Measurements from ENCODE around the gene LRTM1. TPM values are rescaled to one million over a fixed set of nuclear protein-coding genes. Genes with fewer than 3 reads are reported as not detected.

LRTM1 gene
- total RNA-seq, 2 experiments from 2014 or later, result not detected

DNA sequence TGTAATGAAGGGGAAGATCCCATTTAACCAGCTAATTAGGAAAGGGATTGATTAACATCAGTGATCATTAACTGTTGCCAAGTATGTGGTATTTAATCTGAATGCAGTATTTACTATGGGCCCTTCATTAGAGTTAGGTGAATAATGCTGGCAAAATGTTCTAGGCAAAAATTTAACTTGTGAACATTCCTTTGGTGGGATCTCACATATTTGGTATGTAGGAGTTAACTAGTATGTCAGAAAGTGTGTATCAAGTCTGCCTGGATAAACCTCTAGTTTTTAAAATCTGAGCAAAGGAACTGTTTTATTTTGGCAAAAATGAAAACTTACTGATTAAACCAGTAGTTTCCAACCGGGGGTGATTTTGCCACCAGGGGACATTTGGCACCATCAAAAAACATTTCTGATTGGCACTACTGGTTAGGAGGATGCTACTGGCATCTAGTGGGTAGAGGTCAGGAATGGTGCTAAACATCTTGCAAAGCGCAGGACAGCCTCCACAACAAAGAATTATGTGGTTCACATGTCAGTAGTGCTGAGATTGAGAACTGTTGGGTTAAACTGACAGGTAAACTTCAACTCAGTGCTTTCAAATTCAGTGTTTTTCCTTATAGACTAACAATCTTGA is 22.5 kb downstream of the LRTM1 start:
- H3K36me3 Mint-ChIP-seq (ENCODE audit: low read depth), result no peaks in the 10 kb centered on the region
- H3K27me3 Mint-ChIP-seq (ENCODE audit: low read depth), result no peaks in the 10 kb centered on the region
- DNase-seq (no peak), ATAC-seq (no peak)
- ChIA-PET CTCF (no interaction called here), POLR2A (no interaction called here)
- no peak overlapping the region for H3K4me3 Mint-ChIP-seq
- H3K9me3 Mint-ChIP-seq (ENCODE audit: insufficient read depth), result no peaks in the 10 kb centered on the region
- no peaks in the 10 kb centered on the region for H3K4me1 Mint-ChIP-seq (ENCODE audit: low read depth)
- H3K27ac Mint-ChIP-seq, result no peak overlapping the region

DNA sequence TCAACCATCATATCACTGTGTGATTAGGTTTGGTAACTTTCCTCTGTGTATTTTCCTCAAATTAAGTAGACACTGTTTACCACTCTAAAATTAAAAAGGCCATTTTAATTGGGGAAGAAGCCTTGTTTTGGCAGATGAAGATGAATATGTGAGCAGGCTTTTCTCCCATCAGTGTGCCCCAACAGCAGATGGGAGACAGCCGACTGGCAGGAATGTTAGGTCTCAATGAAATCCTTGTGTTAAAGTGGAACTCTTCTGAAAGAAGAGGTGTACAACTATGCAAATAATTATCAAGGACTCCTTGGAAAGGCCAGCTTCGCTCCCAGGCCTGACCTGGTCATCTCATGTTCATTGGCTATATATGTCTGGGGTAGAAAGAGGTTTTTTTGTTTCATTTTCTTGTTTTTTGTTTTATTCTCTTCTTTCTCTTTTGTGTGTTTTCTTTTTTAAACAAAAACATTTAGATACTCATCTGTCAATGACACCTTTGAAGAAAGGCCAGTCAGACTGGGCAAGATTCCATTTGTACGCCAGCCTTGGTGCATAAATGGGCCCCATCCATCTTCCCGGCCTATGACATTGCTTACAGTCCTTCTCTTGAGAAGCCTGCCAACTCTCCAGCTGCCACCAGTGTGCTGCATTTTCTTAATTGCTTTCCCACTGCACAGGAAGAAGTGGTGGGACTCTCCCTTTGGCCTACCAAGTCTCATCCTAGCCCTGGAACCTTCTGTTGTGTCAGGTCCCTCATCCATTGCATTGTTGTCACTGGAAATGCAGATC is 25.8 kb downstream of the LRTM1 start:
- H3K27me3 Mint-ChIP-seq (ENCODE audit: low read depth), result no peaks in the 10 kb centered on the region
- H3K4me1 Mint-ChIP-seq (ENCODE audit: low read depth), result no peaks in the 10 kb centered on the region
- ATAC-seq (no peak), DNase-seq (no peak)
- H3K36me3 Mint-ChIP-seq (ENCODE audit: low read depth), result no peaks in the 10 kb centered on the region
- POLR2A ChIA-PET, result interaction anchor here (0.6 kb wide), 1 partner anchor 46 kb away, joined by 3 read pairs; no protein-coding TSS in a partner anchor
- CTCF ChIA-PET, result no interaction called here
- H3K9me3 Mint-ChIP-seq (ENCODE audit: insufficient read depth), result no peaks in the 10 kb centered on the region
- H3K27ac Mint-ChIP-seq, result no peak overlapping the region
- H3K4me3 Mint-ChIP-seq, result no peak overlapping the region

GRCh38 chr3:54900838-54901591 is 26.8 kb downstream of the LRTM1 start:
- H3K36me3 Mint-ChIP-seq (ENCODE audit: low read depth), result no peaks in the 10 kb centered on the region
- POLR2A ChIA-PET, result no interaction called here
- DNase-seq, result no peak
- H3K4me1 Mint-ChIP-seq (ENCODE audit: low read depth), result no peaks in the 10 kb centered on the region
- CTCF ChIA-PET, result no interaction called here
- ATAC-seq, result no peak
- H3K9me3 Mint-ChIP-seq (ENCODE audit: insufficient read depth), result no peaks in the 10 kb centered on the region
- no peak overlapping the region for H3K27ac Mint-ChIP-seq
- H3K27me3 Mint-ChIP-seq (ENCODE audit: low read depth), result no peaks in the 10 kb centered on the region
- H3K4me3 Mint-ChIP-seq, result no peak overlapping the region

DNA sequence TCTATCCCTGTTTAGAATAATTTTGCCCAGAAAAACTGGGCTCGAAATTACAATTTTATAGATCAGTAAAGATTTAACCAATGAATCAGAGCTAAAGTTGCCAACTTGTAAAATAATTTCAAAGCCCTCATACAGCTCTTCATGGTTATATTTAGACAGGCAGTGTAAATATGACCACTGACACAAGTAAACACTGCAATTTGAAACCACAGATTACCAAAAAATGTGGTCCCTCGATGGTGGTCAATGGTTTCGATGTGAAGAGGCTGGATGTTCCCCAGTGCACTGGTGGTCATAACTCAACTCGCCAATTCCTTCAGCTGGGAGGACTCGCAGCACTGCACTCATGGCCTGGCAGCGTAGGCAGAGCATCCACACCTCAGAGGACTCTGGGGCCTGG is 28.6 kb downstream of the LRTM1 start:
- ChIA-PET CTCF (no interaction called here), POLR2A (no interaction called here)
- no peak for ATAC-seq

DNA sequence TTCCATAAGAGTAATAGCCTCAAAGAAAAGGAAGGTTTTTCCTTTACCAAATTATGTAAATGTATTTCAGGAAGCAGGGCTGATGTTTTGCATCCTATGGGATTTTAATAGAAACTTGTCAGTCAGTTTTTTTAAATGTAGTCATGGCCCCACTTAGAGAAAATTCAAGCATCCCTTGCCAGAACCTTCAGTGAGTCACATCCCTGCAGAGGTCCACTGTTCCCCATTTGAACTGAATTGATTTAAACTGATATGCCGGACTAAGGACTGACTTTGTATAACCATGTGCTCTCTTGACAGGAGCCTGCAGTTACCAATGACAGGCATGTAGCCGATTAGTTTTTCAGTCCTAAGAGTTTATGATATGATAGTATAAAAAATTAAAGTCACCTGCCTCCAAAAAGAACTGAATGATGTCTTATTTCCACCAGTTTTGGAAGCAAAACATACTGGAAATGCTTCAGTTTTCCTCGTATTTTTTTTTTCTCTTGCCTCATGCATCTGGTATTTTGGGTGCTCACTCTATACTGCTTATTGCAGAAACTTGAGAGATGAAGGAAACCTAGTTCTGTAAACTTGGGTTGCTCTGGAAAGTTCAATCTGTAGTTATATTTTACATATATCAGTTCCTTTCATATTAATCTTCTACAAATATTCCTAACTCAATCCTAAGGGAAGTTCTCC is 30.7 kb downstream of the LRTM1 start:
- POLR2A ChIA-PET, result no interaction called here
- Mint-ChIP-seq H3K36me3 (ENCODE audit: low read depth) (no peaks in the 10 kb centered on the region), H3K27me3 (ENCODE audit: low read depth) (no peaks in the 10 kb centered on the region), H3K4me1 (ENCODE audit: low read depth) (no peaks in the 10 kb centered on the region), H3K27ac (no peak overlapping the region), H3K9me3 (ENCODE audit: insufficient read depth) (no peaks in the 10 kb centered on the region), H3K4me3 (no peak overlapping the region)
- DNase-seq, result no peak
- CTCF ChIA-PET, result no interaction called here
- no peak for ATAC-seq

More for the DNA sequence above, 28.6 kb downstream of the LRTM1 start:
- H3K9me3 Mint-ChIP-seq (ENCODE audit: insufficient read depth), result no peaks in the 10 kb centered on the region
- DNase-seq, result no peak
- no peak overlapping the region for H3K27ac Mint-ChIP-seq
- no peaks in the 10 kb centered on the region for H3K36me3 Mint-ChIP-seq (ENCODE audit: low read depth)
- H3K4me1 Mint-ChIP-seq (ENCODE audit: low read depth), result no peaks in the 10 kb centered on the region
- no peak overlapping the region for H3K4me3 Mint-ChIP-seq
- no peaks in the 10 kb centered on the region for H3K27me3 Mint-ChIP-seq (ENCODE audit: low read depth)

DNA sequence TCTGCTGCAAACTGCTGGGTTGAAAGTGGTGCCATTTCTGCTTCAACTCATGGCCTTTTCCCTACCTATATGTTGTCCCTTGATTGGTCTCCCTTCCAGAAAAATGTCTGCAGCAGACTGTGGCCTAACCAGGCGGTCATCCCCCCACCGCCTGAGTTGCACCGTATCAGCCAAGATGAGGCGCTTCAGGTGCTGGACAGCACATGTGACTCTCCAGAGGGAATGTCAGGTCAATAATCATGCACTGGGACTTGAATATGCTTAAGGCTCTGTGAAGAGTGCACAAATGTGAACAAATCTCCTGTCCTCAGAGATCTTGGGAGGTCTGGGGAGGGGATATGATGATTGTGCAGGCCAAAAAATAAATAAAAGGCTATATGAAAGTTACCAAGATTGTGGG is 32.2 kb downstream of the LRTM1 start:
- DNase-seq (no peak), ATAC-seq (no peak)
- ChIA-PET POLR2A (no interaction called here), CTCF (no interaction called here)
- Mint-ChIP-seq H3K9me3 (ENCODE audit: insufficient read depth) (no peaks in the 10 kb centered on the region), H3K27me3 (ENCODE audit: low read depth) (no peaks in the 10 kb centered on the region), H3K4me1 (ENCODE audit: low read depth) (no peaks in the 10 kb centered on the region), H3K27ac (no peak overlapping the region), H3K36me3 (ENCODE audit: low read depth) (no peaks in the 10 kb centered on the region), H3K4me3 (no peak overlapping the region)

GRCh38 chr3:54892168-54892567 is 35.7 kb downstream of the LRTM1 start:
- Mint-ChIP-seq H3K4me3 (no peak overlapping the region), H3K4me1 (ENCODE audit: low read depth) (no peaks in the 10 kb centered on the region), H3K27me3 (ENCODE audit: low read depth) (no peaks in the 10 kb centered on the region), H3K36me3 (ENCODE audit: low read depth) (no peaks in the 10 kb centered on the region), H3K9me3 (ENCODE audit: insufficient read depth) (no peaks in the 10 kb centered on the region), H3K27ac (no peak overlapping the region)
- ChIA-PET CTCF (no interaction called here), POLR2A (no interaction called here)
- ATAC-seq (no peak), DNase-seq (no peak)

DNA sequence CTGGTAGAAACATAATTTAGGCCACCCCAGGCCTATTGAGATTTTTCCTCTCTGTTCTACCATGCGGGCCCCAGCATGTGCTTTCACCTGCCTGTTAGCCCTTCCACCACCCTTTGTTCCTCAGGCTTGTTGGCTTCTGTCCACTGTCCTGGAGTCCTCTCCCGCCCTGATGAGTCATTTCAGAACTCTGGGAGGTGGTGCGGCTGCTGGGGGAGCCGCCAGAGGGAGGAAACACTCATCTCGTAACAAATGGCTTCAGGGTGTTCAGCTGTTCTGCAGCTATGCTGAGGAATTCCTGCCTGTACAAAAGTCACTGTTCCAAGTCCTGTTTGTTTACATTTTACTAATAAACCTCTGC is 36.3 kb downstream of the LRTM1 start:
- Mint-ChIP-seq H3K4me3 (no peak overlapping the region), H3K4me1 (ENCODE audit: low read depth) (no peaks in the 10 kb centered on the region), H3K9me3 (ENCODE audit: insufficient read depth) (no peaks in the 10 kb centered on the region), H3K36me3 (ENCODE audit: low read depth) (no peaks in the 10 kb centered on the region), H3K27me3 (ENCODE audit: low read depth) (no peaks in the 10 kb centered on the region), H3K27ac (no peak overlapping the region)
- ChIA-PET POLR2A (no interaction called here), CTCF (no interaction called here)
- no peak for ATAC-seq
- DNase-seq, result no peak

DNA sequence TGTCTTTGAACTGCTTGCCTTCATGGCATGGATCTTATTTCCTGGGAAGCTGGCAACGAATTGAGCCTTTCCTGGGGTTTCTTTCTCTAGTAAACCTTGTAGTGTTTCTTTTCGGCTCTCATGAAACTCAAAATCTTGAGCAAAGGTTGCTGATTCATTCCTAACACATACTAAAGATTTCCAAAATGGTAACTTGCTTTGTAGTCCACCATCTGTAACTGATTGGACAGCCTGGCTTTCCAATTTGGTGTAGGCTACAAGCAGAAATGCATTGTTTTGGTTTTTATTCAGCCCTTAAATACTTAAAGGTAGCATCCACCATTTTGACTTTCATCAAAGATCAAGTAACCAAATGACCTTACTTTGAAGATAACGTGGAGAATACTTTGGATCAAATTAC is 38.1 kb downstream of the LRTM1 start:
- DNase-seq (no peak), ATAC-seq (no peak)
- no peaks in the 10 kb centered on the region for H3K4me1 Mint-ChIP-seq (ENCODE audit: low read depth)
- H3K36me3 Mint-ChIP-seq (ENCODE audit: low read depth), result no peaks in the 10 kb centered on the region
- no peaks in the 10 kb centered on the region for H3K27me3 Mint-ChIP-seq (ENCODE audit: low read depth)
- ChIA-PET CTCF (no interaction called here), POLR2A (no interaction called here)
- H3K4me3 Mint-ChIP-seq, result no peak overlapping the region
- no peaks in the 10 kb centered on the region for H3K9me3 Mint-ChIP-seq (ENCODE audit: insufficient read depth)
- H3K27ac Mint-ChIP-seq, result no peak overlapping the region

DNA sequence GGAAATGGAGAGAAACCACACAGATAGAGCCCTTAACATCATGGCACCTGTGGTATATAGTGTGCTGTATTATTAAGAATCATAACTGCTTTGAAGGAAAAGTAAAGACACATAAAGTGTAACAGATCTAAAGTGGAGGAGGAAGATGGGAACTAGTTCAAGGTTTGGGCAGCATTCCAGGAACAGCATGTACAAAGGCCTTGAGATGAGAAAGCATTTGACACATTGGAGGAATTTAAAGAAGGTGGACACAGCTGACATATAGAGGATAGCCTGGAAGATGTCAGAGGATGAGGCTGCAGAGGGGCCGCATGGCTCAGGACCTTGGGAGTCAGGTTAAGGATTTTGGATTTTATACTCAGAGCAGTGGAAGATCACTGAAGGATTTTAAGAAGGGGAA is 39.0 kb downstream of the LRTM1 start:
- H3K9me3 Mint-ChIP-seq (ENCODE audit: insufficient read depth), result no peaks in the 10 kb centered on the region
- no peaks in the 10 kb centered on the region for H3K4me1 Mint-ChIP-seq (ENCODE audit: low read depth)
- DNase-seq (no peak), ATAC-seq (no peak)
- no peak overlapping the region for H3K27ac Mint-ChIP-seq
- H3K4me3 Mint-ChIP-seq, result no peak overlapping the region
- POLR2A ChIA-PET, result no interaction called here
- CTCF ChIA-PET, result no interaction called here
- no peaks in the 10 kb centered on the region for H3K27me3 Mint-ChIP-seq (ENCODE audit: low read depth)
- no peaks in the 10 kb centered on the region for H3K36me3 Mint-ChIP-seq (ENCODE audit: low read depth)

- Mint-ChIP-seq H3K4me3 (no peak overlapping the region), H3K27ac (no peak overlapping the region), H3K27me3 (ENCODE audit: low read depth) (no peaks in the 10 kb centered on the region), H3K9me3 (ENCODE audit: insufficient read depth) (no peaks in the 10 kb centered on the region), H3K36me3 (ENCODE audit: low read depth) (no peaks in the 10 kb centered on the region), H3K4me1 (ENCODE audit: low read depth) (no peaks in the 10 kb centered on the region)
- POLR2A ChIA-PET, result no interaction called here
- ATAC-seq, result no peak
- CTCF ChIA-PET, result no interaction called here
- DNase-seq, result no peak
These were observed 39.7 kb downstream of the LRTM1 start for GRCh38 chr3:54888162-54888561.

DNA sequence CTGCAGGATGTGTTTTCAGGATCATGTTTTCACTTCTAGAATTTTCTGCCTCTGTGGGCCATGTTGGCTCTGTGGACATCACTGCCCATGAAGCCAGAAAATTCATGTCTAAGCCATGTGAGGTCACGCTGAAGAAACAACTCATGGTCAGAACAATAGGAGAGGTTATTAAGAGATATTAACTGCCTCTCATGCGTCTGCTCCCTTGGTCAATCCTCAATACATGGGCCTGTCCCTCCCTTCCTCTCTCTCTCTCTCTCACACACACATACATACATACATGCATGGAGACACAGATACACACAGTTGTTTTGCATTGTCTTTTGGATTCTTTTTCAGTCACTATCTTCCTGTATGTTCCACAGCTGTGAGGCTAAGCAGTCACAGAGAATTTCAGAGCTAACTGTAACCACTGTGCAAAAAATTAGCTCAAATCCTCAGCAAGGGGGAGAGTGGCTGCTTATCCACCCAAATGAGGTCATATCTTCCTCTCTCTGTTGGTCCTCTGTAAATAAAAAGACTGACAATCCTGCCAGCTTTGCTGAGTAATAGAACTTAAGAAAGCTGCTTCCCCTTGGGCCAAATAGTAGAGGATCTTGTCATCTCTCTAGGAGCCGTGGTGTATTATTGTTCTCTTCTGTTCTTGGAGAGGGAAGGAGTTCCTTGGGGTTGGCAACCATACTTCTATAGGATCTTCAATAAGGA is 45.6 kb downstream of the LRTM1 start:
- H3K27ac Mint-ChIP-seq, result no peak overlapping the region
- CTCF ChIA-PET, result no interaction called here
- H3K4me3 Mint-ChIP-seq, result no peak overlapping the region
- H3K4me1 Mint-ChIP-seq (ENCODE audit: low read depth), result no peaks in the 10 kb centered on the region
- no peaks in the 10 kb centered on the region for H3K9me3 Mint-ChIP-seq (ENCODE audit: insufficient read depth)
- H3K27me3 Mint-ChIP-seq (ENCODE audit: low read depth), result no peaks in the 10 kb centered on the region
- ATAC-seq (no peak), DNase-seq (no peak)
- H3K36me3 Mint-ChIP-seq (ENCODE audit: low read depth), result no peaks in the 10 kb centered on the region
- POLR2A ChIA-PET, result no interaction called here
